ENCODE results near the gene SLC35A5. TPM values are rescaled to one million over a fixed set of nuclear protein-coding genes. Genes with fewer than 3 reads are reported as not detected.

SLC35A5 gene
- polyA plus RNA-seq, 1 donor = 24.4 TPM

DNA sequence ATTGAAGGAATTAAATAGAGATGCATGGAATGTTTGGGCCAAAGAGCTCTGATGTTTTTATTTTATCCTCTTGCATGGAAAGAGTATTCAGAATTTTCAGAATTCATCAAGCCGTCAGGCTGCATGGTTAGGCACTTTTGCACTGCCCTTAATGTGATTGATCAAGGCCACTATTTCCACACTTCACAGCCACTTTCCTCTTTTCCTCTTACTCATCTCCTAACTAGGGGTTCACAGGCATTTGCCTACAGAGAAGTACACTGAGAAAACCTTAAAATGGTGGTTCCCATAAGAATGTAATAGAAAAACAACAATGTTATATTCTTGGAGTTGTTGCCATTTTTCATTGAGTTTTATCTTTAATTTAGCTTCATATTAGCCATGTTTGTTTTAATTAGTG lies 10.9 kb downstream of the SLC35A5 start:
- no peak for DNase-seq (ENCODE audit: low read depth)

DNA sequence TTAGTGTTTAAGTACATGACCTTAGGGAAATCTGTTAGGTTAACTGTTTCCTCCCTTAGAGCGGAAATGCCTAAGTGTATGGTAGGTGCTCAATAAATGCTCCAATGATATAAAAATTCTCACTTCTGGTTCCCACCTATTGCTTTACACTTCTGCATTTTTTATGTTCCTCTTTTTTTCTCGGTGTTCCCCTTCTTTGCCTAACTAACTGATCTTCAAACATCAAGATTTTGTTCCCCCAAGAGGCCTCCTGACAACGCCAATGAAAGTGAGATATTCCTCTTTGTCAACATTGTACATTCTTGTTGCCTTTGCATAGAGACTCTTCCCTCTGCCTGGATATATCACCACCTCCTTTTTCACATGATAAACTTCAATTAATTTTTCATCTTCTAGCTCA lies 17.4 kb downstream of the SLC35A5 start:
- no peak for DNase-seq (ENCODE audit: low read depth)

- DNase-seq (ENCODE audit: low read depth) = no peak
Observed at GRCh38 chr3:112579697-112580096, 17.9 kb downstream of the SLC35A5 start.

- no peak for DNase-seq (ENCODE audit: low read depth)
Observed at GRCh38 chr3:112582244-112582874, 20.5 kb downstream of the SLC35A5 start.

DNA sequence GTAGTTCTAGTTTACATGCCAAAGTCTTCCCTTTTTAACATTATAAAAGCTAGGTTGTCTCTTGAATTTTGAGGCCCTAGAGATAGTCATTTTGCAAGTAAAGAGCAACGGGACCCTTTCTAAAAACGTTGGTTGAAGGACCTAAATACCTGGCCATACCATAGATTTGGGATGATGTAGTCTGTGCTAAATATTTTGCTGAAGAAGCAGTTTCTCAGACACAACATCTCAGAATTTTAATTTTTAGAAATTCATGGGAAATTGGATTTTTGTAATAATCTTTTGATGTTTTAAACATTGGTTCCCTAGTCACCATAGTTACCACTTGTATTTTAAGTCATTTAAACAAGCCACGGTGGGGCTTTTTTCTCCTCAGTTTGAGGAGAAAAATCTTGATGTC lies 21.3 kb downstream of the SLC35A5 start:
- no peak for DNase-seq (ENCODE audit: low read depth)

DNA sequence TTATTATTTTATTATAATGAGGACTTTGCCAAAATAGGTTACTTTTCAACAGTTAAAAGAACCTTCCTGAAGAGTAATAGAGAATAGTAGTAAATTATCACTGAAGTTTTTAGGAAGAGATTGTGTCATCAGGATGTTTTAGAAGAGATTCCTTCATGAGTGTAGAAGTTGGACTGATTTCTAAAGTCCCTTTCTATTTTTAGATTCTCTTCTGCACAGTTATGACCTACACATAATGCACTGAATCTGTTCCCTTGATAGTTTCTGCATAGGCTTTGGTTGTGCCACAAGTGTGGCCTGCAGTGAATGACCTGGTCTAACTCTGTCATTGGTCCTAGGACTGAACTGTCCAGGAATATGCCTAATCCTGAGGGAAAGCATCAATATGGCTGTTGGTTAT lies 23.9 kb downstream of the SLC35A5 start:
- no peak for DNase-seq (ENCODE audit: low read depth)

- DNase-seq (ENCODE audit: low read depth) = no peak
Observed at GRCh38 chr3:112587336-112587735, 25.5 kb downstream of the SLC35A5 start.

- no peak for DNase-seq (ENCODE audit: low read depth)
Observed at GRCh38 chr3:112593258-112593657, 31.4 kb downstream of the SLC35A5 start.

- DNase-seq (ENCODE audit: low read depth) = no peak
Observed at GRCh38 chr3:112594856-112595255, 33.0 kb downstream of the SLC35A5 start.

DNA sequence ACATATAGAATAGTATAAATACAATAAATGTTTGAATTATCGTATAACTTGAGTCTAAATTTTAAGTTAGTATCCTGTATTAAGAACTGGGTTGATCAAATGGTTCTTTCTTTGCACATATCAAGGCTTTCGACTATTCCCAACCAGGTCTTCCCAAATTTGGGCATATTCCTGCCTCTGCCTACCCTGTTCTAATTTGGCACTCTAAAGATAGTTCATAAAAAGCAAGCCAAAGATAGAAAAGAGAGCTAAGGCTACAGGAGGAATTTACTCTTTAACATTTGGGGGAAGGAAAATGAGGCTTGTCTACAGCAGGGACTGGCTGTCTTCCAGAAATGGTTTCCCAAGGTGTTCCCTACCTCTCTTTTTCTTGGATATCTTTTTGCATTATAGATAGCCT lies 36.1 kb downstream of the SLC35A5 start:
- no peak for DNase-seq (ENCODE audit: low read depth)

DNA sequence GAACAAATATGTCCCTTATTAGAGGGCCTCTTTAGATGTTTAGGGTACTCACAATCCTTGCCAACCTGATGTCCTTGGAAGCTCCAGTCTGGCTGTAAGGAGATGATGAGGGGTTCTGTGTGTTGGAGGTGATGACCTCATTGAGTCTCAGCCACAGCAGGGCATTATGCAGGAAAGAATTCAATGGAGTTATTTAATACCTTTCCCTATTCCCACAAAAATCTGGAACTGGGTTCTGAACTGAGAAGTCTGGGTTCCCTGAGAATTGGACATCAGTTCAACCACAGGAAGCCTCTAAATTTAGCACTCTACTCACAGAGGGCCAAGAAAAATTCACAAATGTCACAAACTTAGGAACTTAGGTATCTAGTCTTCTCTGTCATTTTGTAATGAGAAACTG lies 36.9 kb downstream of the SLC35A5 start:
- no peak for DNase-seq (ENCODE audit: low read depth)

GRCh38 chr3:112602217-112602838 lies 40.5 kb downstream of the SLC35A5 start:
- no peak for DNase-seq (ENCODE audit: low read depth)

- no peak for DNase-seq (ENCODE audit: low read depth)
Observed at GRCh38 chr3:112604536-112604935, 42.7 kb downstream of the SLC35A5 start.

- no peak for DNase-seq (ENCODE audit: low read depth)
Observed at GRCh38 chr3:112605285-112605684, 43.4 kb downstream of the SLC35A5 start.

DNA sequence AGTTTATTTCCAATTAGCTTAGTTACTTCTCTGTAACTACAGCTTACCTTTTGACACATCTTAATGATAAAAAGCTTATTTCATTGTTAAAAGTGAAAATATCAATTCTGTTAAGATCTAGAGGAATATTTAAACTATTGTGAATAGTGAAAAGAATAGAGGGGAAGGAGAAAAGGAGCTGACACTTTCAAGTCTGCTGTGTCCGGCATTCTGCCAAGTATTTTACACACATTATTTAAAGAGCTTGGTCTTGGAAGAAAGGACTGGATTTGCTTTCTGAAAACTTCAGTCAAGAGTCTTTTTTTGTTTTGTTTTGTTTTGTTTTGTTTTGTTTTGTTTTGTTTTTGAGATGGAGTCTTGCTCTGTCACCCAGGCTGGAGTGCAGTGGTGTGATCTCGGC lies 44.3 kb downstream of the SLC35A5 start:
- no peak for DNase-seq (ENCODE audit: low read depth)

DNA sequence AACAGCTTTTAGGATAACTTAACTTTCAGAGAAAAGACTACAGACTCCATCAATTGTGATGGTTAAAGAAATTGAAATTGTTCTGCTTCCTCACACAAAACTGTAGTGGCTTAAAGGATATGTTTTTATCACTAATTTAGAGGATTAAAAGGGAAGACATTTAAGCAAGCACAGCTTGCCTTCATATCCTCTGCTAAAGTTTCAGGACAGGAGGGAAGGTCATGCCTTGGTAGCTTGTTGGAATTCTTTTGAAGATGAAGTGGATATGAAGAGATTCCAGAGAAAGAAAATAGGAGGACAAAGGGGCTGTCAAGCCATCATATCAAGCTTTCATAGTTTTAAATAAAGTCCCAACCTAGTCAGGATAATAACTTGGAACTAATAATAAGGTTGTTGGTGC lies 46.0 kb downstream of the SLC35A5 start:
- DNase-seq (ENCODE audit: low read depth) = no peak

- DNase-seq (ENCODE audit: low read depth) = no peak
Observed at GRCh38 chr3:112610121-112610520, 48.3 kb downstream of the SLC35A5 start.

DNA sequence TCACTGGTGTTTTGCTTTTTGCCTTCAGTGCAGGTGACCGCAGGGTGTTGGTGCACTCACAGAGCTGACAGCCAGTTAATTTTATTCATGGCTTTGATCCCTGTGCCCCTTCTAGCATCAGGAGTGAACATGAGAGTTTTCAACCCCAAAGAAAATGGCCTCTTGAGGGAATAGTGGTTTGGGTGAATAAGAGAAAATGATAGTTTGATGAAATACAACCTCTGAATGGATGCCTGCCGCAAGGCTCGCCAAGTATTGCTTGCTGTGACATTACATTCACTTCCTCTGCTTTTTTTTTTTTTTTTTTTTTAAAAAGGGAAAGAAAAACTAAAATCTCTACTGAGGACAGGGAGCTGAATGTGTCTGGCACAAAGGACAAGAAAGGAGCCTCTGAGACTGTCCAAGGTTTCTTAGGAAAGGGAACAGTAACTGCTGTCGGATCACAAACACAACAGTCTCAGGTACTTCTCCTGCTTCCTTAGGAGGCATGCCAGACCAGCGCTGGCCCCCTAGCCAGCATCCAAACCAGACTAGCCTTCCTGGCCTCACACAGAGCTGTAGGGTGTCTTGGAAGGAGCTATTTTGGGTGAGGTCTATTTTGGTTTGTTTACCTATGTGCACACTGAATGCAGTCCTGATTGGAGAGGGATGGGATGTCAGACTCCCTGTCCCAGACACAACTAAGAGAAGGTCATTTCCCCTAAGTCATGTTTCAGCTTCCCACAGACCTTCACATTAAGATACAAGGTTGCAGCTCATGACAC lies 50.1 kb downstream of the SLC35A5 start:
- DNase-seq (ENCODE audit: low read depth) = no peak

DNA sequence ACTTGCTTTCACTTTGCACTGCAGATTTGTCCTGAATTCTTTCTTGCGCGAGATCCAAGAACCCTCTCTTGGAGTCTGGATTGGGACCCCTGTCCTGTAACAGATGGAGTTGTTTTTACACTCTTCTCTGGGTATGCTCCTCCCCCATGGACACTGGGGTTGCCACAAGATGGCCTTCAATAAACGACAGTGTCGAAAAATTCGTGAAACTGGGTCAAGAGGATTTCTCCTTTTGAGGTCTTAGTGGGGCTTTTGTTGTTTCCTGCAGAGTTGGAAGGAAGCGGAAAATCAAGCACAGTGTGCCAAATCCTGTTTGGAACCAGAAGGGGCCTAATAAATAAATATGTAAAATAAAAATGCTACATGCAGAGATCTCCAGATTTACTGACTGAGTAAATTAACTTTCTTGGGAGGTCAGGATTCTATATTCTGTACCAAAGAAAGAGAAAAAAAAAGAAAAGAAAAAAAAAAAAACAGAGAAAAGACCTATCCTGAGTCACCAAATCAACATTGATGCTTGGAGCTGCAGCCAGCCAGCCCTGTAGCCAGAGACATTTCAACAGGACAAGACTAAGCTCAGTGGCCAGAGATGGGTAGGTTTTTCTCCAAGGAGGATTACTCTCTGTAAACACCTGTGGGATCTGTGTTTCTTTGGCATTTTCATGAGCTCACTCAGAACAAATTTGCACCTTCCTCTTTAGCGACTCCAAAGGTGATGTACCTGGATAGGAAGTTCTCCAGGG lies 54.3 kb downstream of the SLC35A5 start:
- DNase-seq (ENCODE audit: low read depth) = no peak

- no peak for DNase-seq (ENCODE audit: low read depth)
Observed at GRCh38 chr3:112617285-112617684, 55.4 kb downstream of the SLC35A5 start.

GRCh38 chr3:112619295-112619694 lies 57.5 kb downstream of the SLC35A5 start:
- DNase-seq (ENCODE audit: low read depth) = no peak

DNA sequence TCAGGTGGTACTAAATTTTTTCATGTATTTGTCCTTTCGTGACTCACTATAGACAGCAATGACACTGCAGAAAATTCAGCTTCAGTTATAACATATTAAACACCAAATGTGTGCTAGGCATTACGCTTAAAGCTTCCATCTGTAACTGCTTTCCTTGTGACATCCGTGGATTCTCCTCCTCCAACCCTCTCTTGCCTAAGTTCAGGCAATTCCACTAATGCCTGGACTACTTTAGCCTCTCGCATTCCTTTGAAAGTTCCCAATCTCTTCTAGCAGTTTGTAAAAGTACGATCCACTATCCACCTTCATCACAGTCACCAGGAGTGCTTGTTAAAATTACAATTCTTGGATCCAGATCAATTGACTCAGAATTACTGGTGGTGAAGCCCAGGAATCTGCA lies 61.4 kb downstream of the SLC35A5 start:
- no peak for DNase-seq (ENCODE audit: low read depth)

Data from forelimb muscle (tissue), 1 donor.